Esophagus muscularis mucosa (tissue), 4 donors: Measurements from ENCODE around the gene UCP1.

ENCODE experiments used
- EP300 ChIP-seq: sonication (generic); formaldehyde crosslinking; IDR thresholded peaks from one replicate; pipeline ENCODE4 v1.6.1; 2017; ENCODE audit warnings: antibody characterized with exemption
- POLR2A ChIP-seq: fragments of 450-650 bp; IDR thresholded peaks from one replicate; pipeline ENCODE4 v1.6.1; 2017; ENCODE audit warnings: antibody characterized with exemption, moderate library complexity, mild to moderate bottlenecking, low read depth
- TF ChIP-seq, protein P1 (sequence below), 3 experiments: fragments of 200-600 bp in 2 of 3; fragments of 450-650 bp in 1 of 3; sonication (generic) in 2 of 3; IDR thresholded peaks; one replicate each; pipeline ENCODE4 v1.5.1; 2017 to 2019; ENCODE audit warnings: antibody characterized with exemption in 3 of 3, mild to moderate bottlenecking in 2 of 3, moderate library complexity in 1 of 3

DNA sequence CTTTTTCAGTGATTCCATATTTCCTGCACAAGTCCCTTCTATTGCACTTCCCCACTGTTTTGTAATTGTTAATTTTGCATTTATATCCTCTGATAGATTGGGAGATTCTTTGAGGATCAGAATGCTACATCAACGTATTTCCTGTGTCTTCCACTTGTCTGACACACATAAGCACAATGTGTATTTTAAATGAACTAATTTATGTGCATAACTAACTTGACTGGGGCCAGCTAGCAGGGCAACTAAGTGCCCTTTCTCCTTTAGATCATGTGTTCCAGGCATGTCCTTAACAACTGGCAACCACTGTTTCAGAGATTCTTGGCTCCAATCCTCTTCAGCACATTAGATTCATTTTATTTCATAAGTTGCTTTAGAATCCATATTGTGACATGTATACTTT is 15.7 kb upstream of the UCP1 start:
- TF ChIP-seq, protein P1, sequence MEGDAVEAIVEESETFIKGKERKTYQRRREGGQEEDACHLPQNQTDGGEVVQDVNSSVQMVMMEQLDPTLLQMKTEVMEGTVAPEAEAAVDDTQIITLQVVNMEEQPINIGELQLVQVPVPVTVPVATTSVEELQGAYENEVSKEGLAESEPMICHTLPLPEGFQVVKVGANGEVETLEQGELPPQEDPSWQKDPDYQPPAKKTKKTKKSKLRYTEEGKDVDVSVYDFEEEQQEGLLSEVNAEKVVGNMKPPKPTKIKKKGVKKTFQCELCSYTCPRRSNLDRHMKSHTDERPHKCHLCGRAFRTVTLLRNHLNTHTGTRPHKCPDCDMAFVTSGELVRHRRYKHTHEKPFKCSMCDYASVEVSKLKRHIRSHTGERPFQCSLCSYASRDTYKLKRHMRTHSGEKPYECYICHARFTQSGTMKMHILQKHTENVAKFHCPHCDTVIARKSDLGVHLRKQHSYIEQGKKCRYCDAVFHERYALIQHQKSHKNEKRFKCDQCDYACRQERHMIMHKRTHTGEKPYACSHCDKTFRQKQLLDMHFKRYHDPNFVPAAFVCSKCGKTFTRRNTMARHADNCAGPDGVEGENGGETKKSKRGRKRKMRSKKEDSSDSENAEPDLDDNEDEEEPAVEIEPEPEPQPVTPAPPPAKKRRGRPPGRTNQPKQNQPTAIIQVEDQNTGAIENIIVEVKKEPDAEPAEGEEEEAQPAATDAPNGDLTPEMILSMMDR (IDR thresholded peaks at IDR 0.05): no peak
- TF ChIP-seq EP300 (no peak), POLR2A (no peak)
